Gastrocnemius medialis (tissue), 4 donors: ENCODE data around the gene ESPN. TPM values are rescaled to one million over a fixed set of nuclear protein-coding genes. Genes with fewer than 3 reads are reported as not detected.

ENCODE experiments used
- ATAC-seq, 2 donors: fragments of 150-250 bp; one replicate each; pipeline ENCODE4 v1.9.1; 2016
- DNase-seq, 2 donors: peaks; one replicate each; pipeline ENCODE4 v3.0.0-alpha.2; 2019
- H3K27ac ChIP-seq, 4 donors: fragments of 200-600 bp; sonication (generic); 1 replicate in 1 of 4; 2 replicates in 3 of 4; pipeline ENCODE4 v1.5.1; 2016 to 2018; ENCODE audit warnings: mild to moderate bottlenecking in 2 of 4, moderate library complexity in 1 of 4
- H3K27me3 ChIP-seq, 3 donors: fragments of 200-600 bp; sonication (generic) in 2 of 3; 1 replicate in 1 of 3; 2 replicates in 2 of 3; pipeline versions ENCODE4 v1.5.1 to v1.6.0; 2016 to 2019; ENCODE audit warnings: mild to moderate bottlenecking in 1 of 3, moderate library complexity in 1 of 3
- H3K36me3 ChIP-seq, 2 donors: fragments of 200-600 bp; sonication (generic) in 1 of 2; one replicate each; pipeline ENCODE4 v1.5.1; 2017 to 2018
- H3K4me1 ChIP-seq, 2 donors: fragments of 200-600 bp; sonication (generic) in 1 of 2; one replicate each; pipeline ENCODE4 v1.5.1; 2016 to 2017; ENCODE audit warnings: mild to moderate bottlenecking in 2 of 2
- H3K4me3 ChIP-seq, 4 donors: fragments of 200-600 bp; sonication (generic) in 3 of 4; 1 replicate in 1 of 4; 2 replicates in 3 of 4; pipeline ENCODE4 v1.5.1; 2016 to 2019; ENCODE audit warnings: mild to moderate bottlenecking in 2 of 4
- H3K9me3 ChIP-seq, 3 donors: fragments of 200-600 bp; sonication (generic) in 2 of 3; 1 replicate in 1 of 3; 2 replicates in 2 of 3; pipeline ENCODE4 v1.5.1; 2016 to 2019
- POLR2A ChIP-seq, 2 donors: fragments of 450-650 bp; IDR thresholded peaks; one replicate each; pipeline ENCODE4 v1.6.1; 2017; ENCODE audit warnings: antibody characterized with exemption in 2 of 2, mild to moderate bottlenecking in 2 of 2, moderate library complexity in 2 of 2
- in situ Hi-C, 4 donors: fragments of 200-750 bp; cut with MboI; loops; one replicate each; pipeline versions ENCODE4 v1.15.0 to v1.8.0; 2017; ENCODE audit warnings: low sequenced_read_pairs in 4 of 4
- intact Hi-C: fragments of 100-400 bp; cut with DNase I; formaldehyde crosslinking; loops from one replicate; pipeline ENCODE4 v1.15.1; 2023; ENCODE audit warnings: low total_unique reads
- total RNA-seq, 4 donors: library from RNA; depleted of rRNA; stranded (reverse); fragments of >200 nt; gene quantifications; one replicate each; pipeline versions ENCODE4 v1.1.0 to v1.2.3, GENCODE V29; 2016
- TF ChIP-seq, protein P1 (sequence below), 5 experiments: fragments of 450-650 bp in 3 of 5; fragments of 200-600 bp in 2 of 5; sonication (generic) in 2 of 5; IDR thresholded peaks in 4 of 5; conservative IDR thresholded peaks in 1 of 5; 1 replicate in 4 of 5; 2 replicates in 1 of 5; pipeline ENCODE4 v1.5.1; 2016 to 2019; ENCODE audit warnings: antibody characterized with exemption in 5 of 5, mild to moderate bottlenecking in 3 of 5, moderate library complexity in 3 of 5

ESPN gene
- total RNA-seq, 4 donors from 2014 or later = 0.41 TPM; not detected in 3

DNA sequence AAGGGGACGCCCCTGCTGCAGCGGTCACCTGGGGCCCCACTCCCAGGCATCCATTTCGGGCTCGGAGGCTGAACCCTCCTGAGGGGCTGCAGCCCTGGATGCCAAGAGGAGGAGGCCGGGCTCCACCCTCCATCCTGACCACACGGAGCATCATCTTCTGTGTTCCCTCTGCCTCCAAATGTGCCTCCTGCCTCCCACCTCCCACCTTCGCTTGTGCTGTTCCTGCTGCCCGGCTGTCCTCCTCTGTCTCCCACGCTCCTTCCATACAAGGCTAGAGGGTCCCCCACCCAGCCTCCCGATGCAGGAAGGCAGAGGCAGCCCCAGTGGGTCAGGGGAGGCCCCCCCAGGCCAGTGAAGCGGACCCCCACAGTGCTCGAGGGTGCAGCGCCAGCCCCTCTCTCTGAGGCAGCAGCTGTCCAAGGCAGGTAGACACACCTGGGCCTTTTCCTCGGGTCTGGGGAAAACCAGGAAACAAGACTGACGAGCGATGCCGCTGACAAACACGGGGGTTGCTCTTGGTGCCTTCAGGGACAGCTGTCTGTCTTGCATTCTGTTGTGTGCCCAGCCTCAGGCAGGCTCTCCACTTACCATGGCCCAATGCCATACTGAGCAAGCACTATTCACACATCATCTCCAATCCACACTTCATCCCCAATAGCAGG is 83.7 kb downstream of the ESPN start:
- TF ChIP-seq POLR2A (IDR thresholded peaks at IDR 0.05) = no peak
- TF ChIP-seq, protein P1, sequence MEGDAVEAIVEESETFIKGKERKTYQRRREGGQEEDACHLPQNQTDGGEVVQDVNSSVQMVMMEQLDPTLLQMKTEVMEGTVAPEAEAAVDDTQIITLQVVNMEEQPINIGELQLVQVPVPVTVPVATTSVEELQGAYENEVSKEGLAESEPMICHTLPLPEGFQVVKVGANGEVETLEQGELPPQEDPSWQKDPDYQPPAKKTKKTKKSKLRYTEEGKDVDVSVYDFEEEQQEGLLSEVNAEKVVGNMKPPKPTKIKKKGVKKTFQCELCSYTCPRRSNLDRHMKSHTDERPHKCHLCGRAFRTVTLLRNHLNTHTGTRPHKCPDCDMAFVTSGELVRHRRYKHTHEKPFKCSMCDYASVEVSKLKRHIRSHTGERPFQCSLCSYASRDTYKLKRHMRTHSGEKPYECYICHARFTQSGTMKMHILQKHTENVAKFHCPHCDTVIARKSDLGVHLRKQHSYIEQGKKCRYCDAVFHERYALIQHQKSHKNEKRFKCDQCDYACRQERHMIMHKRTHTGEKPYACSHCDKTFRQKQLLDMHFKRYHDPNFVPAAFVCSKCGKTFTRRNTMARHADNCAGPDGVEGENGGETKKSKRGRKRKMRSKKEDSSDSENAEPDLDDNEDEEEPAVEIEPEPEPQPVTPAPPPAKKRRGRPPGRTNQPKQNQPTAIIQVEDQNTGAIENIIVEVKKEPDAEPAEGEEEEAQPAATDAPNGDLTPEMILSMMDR (IDR thresholded peaks at IDR 0.05 in 4 of 5, conservative IDR thresholded peaks at IDR 0.05 in 1 of 5) = no peak
- intact Hi-C loops = no loop called here
- H3K9me3 ChIP-seq = no peaks in the 10 kb centered on the region
- H3K27me3 ChIP-seq = no peaks in the 10 kb centered on the region
- H3K4me3 ChIP-seq = no peak overlapping the region
- no peak for DNase-seq
- peaks cover 0 to 8% of the 10 kb centered on the region in 2 donors for H3K4me1 ChIP-seq
- in situ Hi-C loops = no loop called here
- H3K27ac ChIP-seq = no peak overlapping the region
- peak; percentile 56 to 66 for ATAC-seq
- H3K36me3 ChIP-seq = no peaks in the 10 kb centered on the region

- ATAC-seq = no peak
- Histone ChIP-seq H3K4me3 (no peak overlapping the region), H3K36me3 (no peaks in the 10 kb centered on the region), H3K9me3 (no peaks in the 10 kb centered on the region), H3K27ac (no peak overlapping the region), H3K4me1 (peaks cover 0 to 9% of the 10 kb centered on the region in 2 donors), H3K27me3 (no peaks in the 10 kb centered on the region)
- intact Hi-C loops = no loop called here
- no peak for DNase-seq
- TF ChIP-seq, protein P1 (IDR thresholded peaks at IDR 0.05 in 4 of 5, conservative IDR thresholded peaks at IDR 0.05 in 1 of 5) = no peak
- TF ChIP-seq POLR2A (IDR thresholded peaks at IDR 0.05) = no peak
- in situ Hi-C loops = no loop called here
These were observed 84.2 kb downstream of the ESPN start for GRCh38 chr1:6508816-6509189.

- H3K27me3 ChIP-seq = no peaks in the 10 kb centered on the region
- TF ChIP-seq POLR2A (IDR thresholded peaks at IDR 0.05) = no peak
- TF ChIP-seq, protein P1 (IDR thresholded peaks at IDR 0.05 in 4 of 5, conservative IDR thresholded peaks at IDR 0.05 in 1 of 5) = no peak
- no peak for DNase-seq
- H3K9me3 ChIP-seq = no peaks in the 10 kb centered on the region
- intact Hi-C loops (no loop called here), in situ Hi-C loops (no loop called here)
- ATAC-seq = no peak
- H3K4me1 ChIP-seq = peaks cover 0 to 9% of the 10 kb centered on the region in 2 donors
- H3K4me3 ChIP-seq = no peak overlapping the region
- no peaks in the 10 kb centered on the region for H3K36me3 ChIP-seq
- no peak overlapping the region for H3K27ac ChIP-seq
These were observed 84.8 kb downstream of the ESPN start for GRCh38 chr1:6509220-6509918.

DNA sequence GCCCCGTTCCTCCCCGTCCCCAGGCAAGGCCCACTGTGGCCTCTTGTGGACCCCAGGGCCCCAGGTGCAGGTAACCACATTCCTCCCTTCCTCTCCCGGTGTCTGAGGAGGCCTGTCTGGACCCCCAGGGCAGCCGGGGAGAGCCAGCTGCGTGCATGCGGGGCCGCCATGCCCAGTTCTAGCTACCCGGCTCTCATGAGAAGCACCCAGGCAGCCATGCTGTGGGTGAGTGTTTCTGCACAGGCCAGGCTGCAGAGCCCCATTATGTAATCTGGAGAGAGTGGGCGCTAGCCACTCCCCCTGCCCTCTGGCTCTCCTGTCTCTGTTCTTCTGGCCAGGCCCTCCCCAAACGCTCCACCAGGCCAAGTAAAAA is 85.3 kb downstream of the ESPN start:
- in situ Hi-C loops (no loop called here), intact Hi-C loops (no loop called here)
- no peak for DNase-seq
- no peak for ATAC-seq
- Histone ChIP-seq H3K27me3 (no peaks in the 10 kb centered on the region), H3K4me1 (peaks cover 0 to 9% of the 10 kb centered on the region in 2 donors), H3K9me3 (no peaks in the 10 kb centered on the region), H3K27ac (no peak overlapping the region), H3K36me3 (no peaks in the 10 kb centered on the region), H3K4me3 (no peak overlapping the region)
- TF ChIP-seq, protein P1 (IDR thresholded peaks at IDR 0.05 in 4 of 5, conservative IDR thresholded peaks at IDR 0.05 in 1 of 5) = no peak
- TF ChIP-seq POLR2A (IDR thresholded peaks at IDR 0.05) = no peak
